ENCODE results near the gene YPEL5. TPM values are rescaled to one million over a fixed set of nuclear protein-coding genes. Genes with fewer than 3 reads are reported as not detected.
A peak's percentile ranks its signal among the peaks of the same experiment; 100 is the strongest.

YPEL5 gene
- polyA plus RNA-seq, 3 donors = 231 to 254 (median 235) TPM

DNA sequence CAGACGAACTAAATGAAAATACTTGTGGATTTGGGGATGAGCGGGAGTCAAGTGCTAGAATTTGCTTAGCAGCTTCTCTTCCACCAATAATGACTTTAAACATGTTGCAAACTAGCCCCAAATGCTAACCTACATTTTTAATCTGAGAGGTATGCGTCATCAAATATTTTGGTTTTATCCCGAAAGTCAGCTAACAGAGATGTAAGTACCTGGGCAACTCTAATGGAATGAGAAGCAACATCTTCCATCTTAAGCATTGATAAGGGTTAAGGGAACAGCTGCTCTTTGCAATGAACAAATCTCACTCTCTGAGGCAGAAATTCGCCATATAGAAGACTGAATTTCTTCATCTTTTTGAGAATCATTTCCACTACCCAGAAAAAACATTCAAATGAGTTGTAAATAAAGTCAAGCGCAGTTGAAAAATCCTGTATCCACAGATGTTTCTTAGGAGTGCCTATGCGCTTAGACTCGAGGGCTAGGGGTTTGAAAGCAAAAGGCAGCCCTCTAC is 926 bp upstream of the YPEL5 start:
- H3K9me3 Mint-ChIP-seq = peaks cover 0 to 2% (median 0%) of the 10 kb centered on the region in 7 donors
- TF ChIP-seq, protein P1, sequence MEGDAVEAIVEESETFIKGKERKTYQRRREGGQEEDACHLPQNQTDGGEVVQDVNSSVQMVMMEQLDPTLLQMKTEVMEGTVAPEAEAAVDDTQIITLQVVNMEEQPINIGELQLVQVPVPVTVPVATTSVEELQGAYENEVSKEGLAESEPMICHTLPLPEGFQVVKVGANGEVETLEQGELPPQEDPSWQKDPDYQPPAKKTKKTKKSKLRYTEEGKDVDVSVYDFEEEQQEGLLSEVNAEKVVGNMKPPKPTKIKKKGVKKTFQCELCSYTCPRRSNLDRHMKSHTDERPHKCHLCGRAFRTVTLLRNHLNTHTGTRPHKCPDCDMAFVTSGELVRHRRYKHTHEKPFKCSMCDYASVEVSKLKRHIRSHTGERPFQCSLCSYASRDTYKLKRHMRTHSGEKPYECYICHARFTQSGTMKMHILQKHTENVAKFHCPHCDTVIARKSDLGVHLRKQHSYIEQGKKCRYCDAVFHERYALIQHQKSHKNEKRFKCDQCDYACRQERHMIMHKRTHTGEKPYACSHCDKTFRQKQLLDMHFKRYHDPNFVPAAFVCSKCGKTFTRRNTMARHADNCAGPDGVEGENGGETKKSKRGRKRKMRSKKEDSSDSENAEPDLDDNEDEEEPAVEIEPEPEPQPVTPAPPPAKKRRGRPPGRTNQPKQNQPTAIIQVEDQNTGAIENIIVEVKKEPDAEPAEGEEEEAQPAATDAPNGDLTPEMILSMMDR (IDR thresholded peaks at IDR 0.05) = no peak
- Histone ChIP-seq H3K4me1 (ENCODE audit: control insufficient read depth in 1 of 2, insufficient read depth in 2 of 2, low read length in 2 of 2) (peaks cover 36 to 40% of the 10 kb centered on the region in 2 donors), H3K36me3 (replicated peaks in 1 of 2; ENCODE audit: control insufficient read depth in 1 of 2, insufficient read depth in 2 of 2, low read length in 2 of 2) (peaks cover 3 to 21% of the 10 kb centered on the region in 2 donors), H4K20me1 (ENCODE audit: insufficient read depth, low read length) (peaks cover 35% of the 10 kb centered on the region), H3K9me3 (replicated peaks in 1 of 2; ENCODE audit: control insufficient read depth in 1 of 2, insufficient read depth in 1 of 2, low read length in 2 of 2) (no peaks in the 10 kb centered on the region), H3K4me3 (replicated peaks in 1 of 3; ENCODE audit: low read depth in 2 of 3, low read length in 3 of 3) (peak overlapping the region; percentile 43 to 61 (median 55)), H3K27ac (ENCODE audit: low read depth in 1 of 2, low read length in 2 of 2) (peak overlapping the region; percentile 76 to 91), H3K27me3 (ENCODE audit: control insufficient read depth in 2 of 2, insufficient read depth in 2 of 2, low read length in 2 of 2) (no peaks in the 10 kb centered on the region), H2AFZ (ENCODE audit: insufficient read depth, low read depth, low read length, poor library complexity, severe bottlenecking) (peak overlapping the region; percentile 60), H3K79me2 (ENCODE audit: insufficient read depth, low read length) (peaks cover 40% of the 10 kb centered on the region), H3K9ac (ENCODE audit: insufficient read depth, low read length, poor library complexity, severe bottlenecking) (peak overlapping the region; percentile 56), H3K4me2 (replicated peaks; ENCODE audit: extremely low read depth, low read length, poor library complexity, severe bottlenecking) (peak overlapping the region; percentile 70)
- intact Hi-C loops (cut with micrococcal nuclease) = no loop called here
- H3K36me3 Mint-ChIP-seq = peaks cover 22 to 26% of the 10 kb centered on the region in 2 donors
- H3K4me3 Mint-ChIP-seq = peak overlapping the region; percentile 78 to 88
- peaks cover 39% of the 10 kb centered on the region for H3K4me1 Mint-ChIP-seq
- no peak for DNase-seq
- 0% methylated on average over 3 of the region's 8 CpGs for WGBS (ENCODE audit: insufficient coverage)
- H3K27ac Mint-ChIP-seq = peak overlapping the region; percentile 95 to 99 (median 97)
- peaks cover 0 to 6% (median 2%) of the 10 kb centered on the region in 3 donors for H3K27me3 Mint-ChIP-seq (ENCODE audit: low read depth in 3 of 3)

DNA sequence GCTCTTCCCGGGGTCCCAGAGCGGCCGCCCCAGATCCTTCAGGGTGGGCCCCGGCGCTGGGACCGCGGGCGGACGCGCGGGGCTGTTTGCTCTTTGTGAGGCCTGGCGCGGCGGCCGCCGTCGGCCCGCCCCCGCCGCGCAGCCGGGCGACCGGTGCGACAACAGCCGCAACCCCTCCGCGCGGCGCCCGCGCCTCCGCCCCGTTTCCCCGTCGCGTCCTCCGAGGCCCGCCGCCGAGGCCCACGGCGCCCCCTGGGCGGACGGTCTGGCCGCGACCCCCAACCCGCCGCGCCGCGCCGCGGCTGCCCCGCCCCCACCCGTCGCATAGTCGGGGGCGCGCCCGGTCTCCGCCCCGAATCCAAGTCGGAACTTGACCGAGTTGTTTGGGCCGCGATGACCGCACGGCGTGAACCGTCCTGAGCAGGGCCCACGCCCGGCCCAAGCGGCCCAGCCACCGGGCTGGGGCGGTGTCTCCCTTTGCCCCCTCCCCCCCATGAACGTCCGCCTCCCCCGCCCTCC is 448 bp downstream of the YPEL5 start:
- Histone ChIP-seq H3K4me2 (replicated peaks; ENCODE audit: extremely low read depth, low read length, poor library complexity, severe bottlenecking) (peak overlapping the region; percentile 86), H3K36me3 (replicated peaks in 1 of 2; ENCODE audit: control insufficient read depth in 1 of 2, insufficient read depth in 2 of 2, low read length in 2 of 2) (peaks cover 13 to 35% of the 10 kb centered on the region in 2 donors), H3K79me2 (ENCODE audit: insufficient read depth, low read length) (peaks cover 53% of the 10 kb centered on the region), H3K9me3 (replicated peaks in 1 of 2; ENCODE audit: control insufficient read depth in 1 of 2, insufficient read depth in 1 of 2, low read length in 2 of 2) (no peaks in the 10 kb centered on the region), H3K4me3 (replicated peaks in 1 of 3; ENCODE audit: low read depth in 2 of 3, low read length in 3 of 3) (peak overlapping the region; percentile 52 to 87 (median 82)), H4K20me1 (ENCODE audit: insufficient read depth, low read length) (peaks cover 49% of the 10 kb centered on the region), H3K27ac (ENCODE audit: low read depth in 1 of 2, low read length in 2 of 2) (peak overlapping the region; percentile 76 to 92), H3K9ac (ENCODE audit: insufficient read depth, low read length, poor library complexity, severe bottlenecking) (peak overlapping the region; percentile 98), H3K27me3 (ENCODE audit: control insufficient read depth in 2 of 2, insufficient read depth in 2 of 2, low read length in 2 of 2) (no peaks in the 10 kb centered on the region), H2AFZ (ENCODE audit: insufficient read depth, low read depth, low read length, poor library complexity, severe bottlenecking) (no peak overlapping the region), H3K4me1 (ENCODE audit: control insufficient read depth in 1 of 2, insufficient read depth in 2 of 2, low read length in 2 of 2) (peaks cover 36 to 42% of the 10 kb centered on the region in 2 donors)
- H3K4me1 Mint-ChIP-seq = peaks cover 40% of the 10 kb centered on the region
- peak overlapping the region; percentile 46 to 97 (median 93) for H3K27ac Mint-ChIP-seq
- intact Hi-C loops (cut with micrococcal nuclease) = no loop called here
- peaks cover 0 to 2% (median 0%) of the 10 kb centered on the region in 7 donors for H3K9me3 Mint-ChIP-seq
- peaks cover 32 to 36% of the 10 kb centered on the region in 2 donors for H3K36me3 Mint-ChIP-seq
- TF ChIP-seq, protein P1 (IDR thresholded peaks at IDR 0.05) = no peak
- DNase-seq = no peak
- peak overlapping the region; percentile 51 to 83 for H3K4me3 Mint-ChIP-seq
- under 1% methylated on average over 76 of the region's 79 CpGs for WGBS (ENCODE audit: insufficient coverage)
- peaks cover 0 to 2% (median 0%) of the 10 kb centered on the region in 3 donors for H3K27me3 Mint-ChIP-seq (ENCODE audit: low read depth in 3 of 3)

Measured in CD14-positive monocyte (primary cell).